Activated naive CD8-positive, alpha-beta T cell (primary cell): ENCODE results near the gene CITED4.
A peak's percentile ranks its signal among the peaks of the same experiment; 100 is the strongest.

Experiments
- H3K27ac Mint-ChIP-seq: one replicate; pipeline ENCODE4 v1.8.0; 2021; ENCODE audit warnings: mixed read lengths
- H3K27me3 Mint-ChIP-seq: one replicate; pipeline ENCODE4 v1.8.0; 2021; ENCODE audit warnings: mixed read lengths
- H3K36me3 Mint-ChIP-seq: one replicate; pipeline ENCODE4 v1.8.0; 2021; ENCODE audit warnings: mixed read lengths
- H3K4me1 Mint-ChIP-seq: one replicate; pipeline ENCODE4 v1.8.0; 2021; ENCODE audit warnings: low read depth, mixed read lengths
- H3K4me3 Mint-ChIP-seq: one replicate; pipeline ENCODE4 v1.8.0; 2021; ENCODE audit warnings: mild to moderate bottlenecking, mixed read lengths
- H3K9me3 Mint-ChIP-seq: one replicate; pipeline ENCODE4 v1.8.0; 2021; ENCODE audit warnings: low read depth, mixed read lengths

The CITED4 gene

GRCh38 chr1:40820911-40821693, 41.1 kb downstream of the CITED4 start:
- Mint-ChIP-seq H3K4me1 (peaks cover 23% of the 10 kb centered on the region), H3K27ac (no peak overlapping the region), H3K27me3 (no peaks in the 10 kb centered on the region), H3K9me3 (no peaks in the 10 kb centered on the region), H3K36me3 (no peaks in the 10 kb centered on the region), H3K4me3 (no peak overlapping the region)

DNA sequence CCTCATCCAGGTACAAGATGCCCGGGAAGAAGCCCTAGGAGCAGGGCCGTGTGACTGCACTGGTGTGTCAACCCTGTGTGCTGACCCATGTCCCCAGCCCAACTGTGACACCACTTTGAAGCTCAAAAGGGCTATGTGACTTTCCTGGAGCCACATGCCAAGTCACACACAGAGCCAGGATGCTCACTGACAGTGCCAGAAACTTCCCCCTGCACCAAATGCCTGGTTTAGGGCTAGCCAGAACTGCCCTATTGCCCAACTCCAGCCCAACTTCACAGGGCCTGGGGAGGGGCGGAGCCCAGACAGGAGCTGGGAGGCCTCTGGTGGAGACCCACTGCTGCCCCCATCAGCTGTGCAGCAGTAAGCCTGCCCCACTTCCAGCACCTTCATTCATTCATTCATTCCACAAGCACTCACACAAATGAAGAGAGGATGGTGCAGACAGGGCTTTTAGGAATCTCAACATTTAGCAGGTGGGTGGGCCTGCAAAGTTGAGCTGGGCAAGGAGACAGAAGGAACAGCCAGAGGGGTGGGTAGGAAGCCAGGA, 41.8 kb downstream of the CITED4 start:
- H3K4me3 Mint-ChIP-seq, result no peak overlapping the region
- H3K36me3 Mint-ChIP-seq, result no peaks in the 10 kb centered on the region
- H3K27ac Mint-ChIP-seq, result no peak overlapping the region
- no peaks in the 10 kb centered on the region for H3K9me3 Mint-ChIP-seq
- no peaks in the 10 kb centered on the region for H3K27me3 Mint-ChIP-seq
- peaks cover 15% of the 10 kb centered on the region for H3K4me1 Mint-ChIP-seq

DNA sequence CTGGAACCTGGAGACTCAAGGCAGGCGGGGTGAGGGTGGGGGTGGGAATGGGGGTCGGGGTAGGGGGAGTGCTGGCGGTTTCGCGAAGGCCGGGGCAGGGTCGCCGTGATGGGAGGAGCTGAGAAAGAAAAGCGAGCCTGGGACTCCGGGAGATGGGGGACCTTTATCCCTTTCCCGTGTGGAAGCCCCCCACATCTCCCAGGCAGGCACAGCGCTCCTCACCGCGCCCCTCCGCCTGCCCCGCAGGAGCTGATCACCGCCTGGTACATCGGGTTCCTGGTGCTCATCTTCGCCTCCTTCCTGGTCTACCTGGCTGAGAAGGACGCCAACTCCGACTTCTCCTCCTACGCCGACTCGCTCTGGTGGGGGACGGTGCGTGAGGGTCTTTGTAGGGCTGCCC, 43.1 kb downstream of the CITED4 start:
- Mint-ChIP-seq H3K36me3 (no peaks in the 10 kb centered on the region), H3K27me3 (no peaks in the 10 kb centered on the region), H3K27ac (no peak overlapping the region), H3K9me3 (no peaks in the 10 kb centered on the region), H3K4me1 (peaks cover 7% of the 10 kb centered on the region), H3K4me3 (peak overlapping the region; percentile 75)

DNA sequence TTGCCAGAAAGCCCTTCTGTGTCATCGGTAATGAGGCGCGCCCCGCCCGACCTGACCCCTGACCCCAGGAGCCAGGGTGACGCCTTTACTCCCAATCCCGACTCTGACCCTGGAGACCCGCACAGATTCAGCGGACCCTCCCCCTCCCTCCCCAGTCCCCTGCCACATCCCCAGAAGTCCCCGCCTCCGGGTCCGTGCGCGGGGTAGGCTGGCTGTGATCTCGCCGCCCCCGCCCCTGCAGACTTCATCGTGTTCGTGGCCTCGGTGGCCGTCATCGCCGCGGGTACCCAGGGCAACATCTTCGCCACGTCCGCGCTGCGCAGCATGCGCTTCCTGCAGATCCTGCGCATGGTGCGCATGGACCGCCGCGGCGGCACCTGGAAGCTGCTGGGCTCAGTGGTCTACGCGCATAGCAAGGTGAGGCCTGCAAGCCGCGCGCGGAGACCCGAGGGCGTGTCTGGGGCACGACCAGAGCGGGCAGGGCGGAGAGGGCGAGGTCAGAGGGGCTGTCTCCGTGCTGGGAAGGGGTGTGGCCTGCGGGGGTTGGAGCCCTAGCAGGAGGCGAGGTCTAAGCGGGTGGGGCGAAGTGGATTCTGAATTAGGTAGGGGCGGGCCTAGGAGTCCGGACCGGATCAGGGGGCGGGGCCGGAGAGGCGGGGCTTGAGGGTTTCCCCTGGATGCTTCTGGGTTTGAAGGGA, 43.8 kb downstream of the CITED4 start:
- Mint-ChIP-seq H3K4me3 (peak overlapping the region; percentile 75), H3K36me3 (no peaks in the 10 kb centered on the region), H3K9me3 (no peaks in the 10 kb centered on the region), H3K4me1 (peaks cover 7% of the 10 kb centered on the region), H3K27me3 (no peaks in the 10 kb centered on the region), H3K27ac (no peak overlapping the region)

DNA sequence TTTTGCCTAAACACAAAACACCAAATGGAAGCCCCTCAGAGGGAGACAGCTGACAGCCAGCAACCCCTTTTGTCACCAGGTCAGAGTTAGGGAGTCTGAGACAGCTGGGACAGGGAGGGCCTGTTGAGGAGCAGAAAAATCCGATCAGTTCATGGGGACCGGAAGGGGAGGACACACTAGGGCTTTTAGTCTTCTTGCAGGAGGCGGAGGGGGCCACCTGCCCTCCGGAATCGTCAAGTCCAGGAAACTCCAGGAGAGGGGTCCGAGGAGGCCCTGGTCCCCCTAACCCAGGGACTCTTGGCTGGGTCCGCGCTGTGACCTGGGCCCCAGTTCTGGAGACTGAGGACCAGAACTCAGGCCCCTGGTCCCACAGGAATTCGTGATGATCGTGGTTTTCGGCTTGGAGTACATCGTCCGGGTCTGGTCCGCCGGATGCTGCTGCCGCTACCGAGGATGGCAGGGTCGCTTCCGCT, 44.3 kb downstream of the CITED4 start:
- peak overlapping the region; percentile 75 for H3K4me3 Mint-ChIP-seq
- no peak overlapping the region for H3K27ac Mint-ChIP-seq
- no peaks in the 10 kb centered on the region for H3K9me3 Mint-ChIP-seq
- peaks cover 7% of the 10 kb centered on the region for H3K4me1 Mint-ChIP-seq
- no peaks in the 10 kb centered on the region for H3K36me3 Mint-ChIP-seq
- H3K27me3 Mint-ChIP-seq, result no peaks in the 10 kb centered on the region

- Mint-ChIP-seq H3K9me3 (no peaks in the 10 kb centered on the region), H3K4me1 (peaks cover 9% of the 10 kb centered on the region), H3K27me3 (no peaks in the 10 kb centered on the region), H3K27ac (no peak overlapping the region), H3K4me3 (no peak overlapping the region), H3K36me3 (no peaks in the 10 kb centered on the region)
Observed at GRCh38 chr1:40815420-40815819, 46.7 kb downstream of the CITED4 start.
